Measurements from ENCODE around the gene OPALIN.
"Not testable (repeated sequence)": the region's sequence is repeated elsewhere in the genome, so short reads cannot be mapped to it uniquely, and the experiment has no call there.

OPALIN gene

GRCh38 chr10:96311180-96311715 is 47.6 kb downstream of the OPALIN start:
- no peaks in the 10 kb centered on the region for H3K79me2 ChIP-seq (ENCODE audit: insufficient read depth, low read length)
- TF ChIP-seq CTCF (IDR thresholded peaks at IDR 0.05; ENCODE audit: insufficient read depth, low read length, poor library complexity, severe bottlenecking): no peak
- no peak for TF ChIP-seq EZH2phosphoT487 (conservative IDR thresholded peaks at IDR 0.05; ENCODE audit: low read length)
- no peak overlapping the region for H3K4me2 ChIP-seq (ENCODE audit: low read depth, low read length, poor library complexity, severe bottlenecking)
- H3K9me2 ChIP-seq (replicated peaks; ENCODE audit: insufficient read depth, low read length): no peaks in the 10 kb centered on the region
- no peaks in the 10 kb centered on the region for H3F3A ChIP-seq (ENCODE audit: insufficient read depth)
- H3K27ac ChIP-seq (ENCODE audit: low read depth, low read length): no peak overlapping the region
- no peaks in the 10 kb centered on the region for H3K36me3 ChIP-seq (ENCODE audit: low read length)
- H3K9ac ChIP-seq (ENCODE audit: low read length): no peak overlapping the region
- no peak overlapping the region for H3K4me3 ChIP-seq (ENCODE audit: insufficient read depth, low read length, poor library complexity, severe bottlenecking)
- H2AFZ ChIP-seq (ENCODE audit: low read depth, low read length, severe bottlenecking): no peak overlapping the region
- no peaks in the 10 kb centered on the region for H4K20me1 ChIP-seq (ENCODE audit: low read depth, low read length)
- no peaks in the 10 kb centered on the region for H3K27me3 ChIP-seq (ENCODE audit: low read length)
- H3K9me3 ChIP-seq (ENCODE audit: insufficient read depth, low read length): no peaks in the 10 kb centered on the region

GRCh38 chr10:96310321-96310669 is 48.5 kb downstream of the OPALIN start:
- H3K4me2 ChIP-seq (ENCODE audit: low read depth, low read length, poor library complexity, severe bottlenecking): no peak overlapping the region

GRCh38 chr10:96309628-96310320 is 49.0 kb downstream of the OPALIN start:
- H3K27ac ChIP-seq (ENCODE audit: low read depth, low read length): no peak overlapping the region
- H3K9me3 ChIP-seq (ENCODE audit: insufficient read depth, low read length): no peaks in the 10 kb centered on the region
- TF ChIP-seq EZH2phosphoT487 (conservative IDR thresholded peaks at IDR 0.05; ENCODE audit: low read length) (no peak), CTCF (IDR thresholded peaks at IDR 0.05; ENCODE audit: insufficient read depth, low read length, poor library complexity, severe bottlenecking) (no peak)
- H3K9ac ChIP-seq (ENCODE audit: low read length): no peak overlapping the region
- no peak overlapping the region for H3K4me3 ChIP-seq (ENCODE audit: insufficient read depth, low read length, poor library complexity, severe bottlenecking)
- no peak overlapping the region for H2AFZ ChIP-seq (ENCODE audit: low read depth, low read length, severe bottlenecking)
- no peak overlapping the region for H3K4me2 ChIP-seq (ENCODE audit: low read depth, low read length, poor library complexity, severe bottlenecking)
- no peaks in the 10 kb centered on the region for H3K9me2 ChIP-seq (replicated peaks; ENCODE audit: insufficient read depth, low read length)
- H3K79me2 ChIP-seq (ENCODE audit: insufficient read depth, low read length): no peaks in the 10 kb centered on the region
- H3K27me3 ChIP-seq (ENCODE audit: low read length): no peaks in the 10 kb centered on the region
- no peaks in the 10 kb centered on the region for H3F3A ChIP-seq (ENCODE audit: insufficient read depth)
- H4K20me1 ChIP-seq (ENCODE audit: low read depth, low read length): no peaks in the 10 kb centered on the region
- no peaks in the 10 kb centered on the region for H3K36me3 ChIP-seq (ENCODE audit: low read length)

More at GRCh38 chr10:96310321-96310669, 48.5 kb downstream of the OPALIN start:
- H3K79me2 ChIP-seq (ENCODE audit: insufficient read depth, low read length): no peaks in the 10 kb centered on the region
- H3K9me3 ChIP-seq (ENCODE audit: insufficient read depth, low read length): no peaks in the 10 kb centered on the region
- no peaks in the 10 kb centered on the region for H3K9me2 ChIP-seq (replicated peaks; ENCODE audit: insufficient read depth, low read length)
- no peak overlapping the region for H2AFZ ChIP-seq (ENCODE audit: low read depth, low read length, severe bottlenecking)
- H3F3A ChIP-seq (ENCODE audit: insufficient read depth): no peaks in the 10 kb centered on the region
- H3K9ac ChIP-seq (ENCODE audit: low read length): no peak overlapping the region
- H4K20me1 ChIP-seq (ENCODE audit: low read depth, low read length): no peaks in the 10 kb centered on the region
- H3K27me3 ChIP-seq (ENCODE audit: low read length): no peaks in the 10 kb centered on the region
- no peak overlapping the region for H3K27ac ChIP-seq (ENCODE audit: low read depth, low read length)
- no peak overlapping the region for H3K4me3 ChIP-seq (ENCODE audit: insufficient read depth, low read length, poor library complexity, severe bottlenecking)
- TF ChIP-seq CTCF (IDR thresholded peaks at IDR 0.05; ENCODE audit: insufficient read depth, low read length, poor library complexity, severe bottlenecking): no peak
- no peak for TF ChIP-seq EZH2phosphoT487 (conservative IDR thresholded peaks at IDR 0.05; ENCODE audit: low read length)
- no peaks in the 10 kb centered on the region for H3K36me3 ChIP-seq (ENCODE audit: low read length)

GRCh38 chr10:96308854-96309253 is 49.9 kb downstream of the OPALIN start:
- not testable (repeated sequence) for H3K27ac ChIP-seq (ENCODE audit: low read depth, low read length); H3K27me3 ChIP-seq (ENCODE audit: low read length); H3K4me2 ChIP-seq (ENCODE audit: low read depth, low read length, poor library complexity, severe bottlenecking); H3K9me2 ChIP-seq (replicated peaks; ENCODE audit: insufficient read depth, low read length); H4K20me1 ChIP-seq (ENCODE audit: low read depth, low read length); H3K79me2 ChIP-seq (ENCODE audit: insufficient read depth, low read length); H3F3A ChIP-seq (ENCODE audit: insufficient read depth); H3K36me3 ChIP-seq (ENCODE audit: low read length); H3K9me3 ChIP-seq (ENCODE audit: insufficient read depth, low read length); H3K9ac ChIP-seq (ENCODE audit: low read length); H3K4me3 ChIP-seq (ENCODE audit: insufficient read depth, low read length, poor library complexity, severe bottlenecking); H2AFZ ChIP-seq (ENCODE audit: low read depth, low read length, severe bottlenecking)

All from SU-DHL-6 (cell line).